Measurements from ENCODE around the gene AKT3.

The AKT3 gene

GRCh38 chr1:243499711-243500110 lies 350.3 kb downstream of the AKT3 start:
- DNase-seq: no peak

- DNase-seq: no peak
Measured at GRCh38 chr1:243499248-243499647, 350.8 kb downstream of the AKT3 start.

- no peak for DNase-seq
Measured at GRCh38 chr1:243497939-243498681, 351.9 kb downstream of the AKT3 start.

GRCh38 chr1:243496806-243497205 lies 353.2 kb downstream of the AKT3 start:
- DNase-seq: no peak

- no peak for DNase-seq
Measured at GRCh38 chr1:243496187-243496646, 353.8 kb downstream of the AKT3 start.

- no peak for DNase-seq
Measured at GRCh38 chr1:243495442-243496186, 354.4 kb downstream of the AKT3 start.

GRCh38 chr1:243494741-243495431 lies 355.2 kb downstream of the AKT3 start:
- DNase-seq: no peak

GRCh38 chr1:243493156-243494129 lies 356.6 kb downstream of the AKT3 start:
- no peak for DNase-seq

GRCh38 chr1:243490748-243491686 lies 359.0 kb downstream of the AKT3 start:
- DNase-seq: no peak

GRCh38 chr1:243489681-243490546 lies 360.1 kb downstream of the AKT3 start:
- no peak for DNase-seq

- no peak for DNase-seq
Measured at GRCh38 chr1:243489158-243489527, 360.9 kb downstream of the AKT3 start.

- DNase-seq: no peak
Measured at GRCh38 chr1:243488459-243489157, 361.4 kb downstream of the AKT3 start.

- no peak for DNase-seq
Measured at GRCh38 chr1:243487649-243488227, 362.3 kb downstream of the AKT3 start.

GRCh38 chr1:243487036-243487648 lies 362.9 kb downstream of the AKT3 start:
- DNase-seq: no peak

- DNase-seq: no peak
Measured at GRCh38 chr1:243483952-243484351, 366.1 kb downstream of the AKT3 start.

GRCh38 chr1:243483071-243483771 lies 366.8 kb downstream of the AKT3 start:
- no peak for DNase-seq

- no peak for DNase-seq
Measured at GRCh38 chr1:243482141-243483022, 367.7 kb downstream of the AKT3 start.

Measured in KG1 (cell line).